ENCODE data around the gene CRP. TPM values are rescaled to one million over a fixed set of nuclear protein-coding genes. Genes with fewer than 3 reads are reported as not detected.

Gene CRP
- total and polyA plus RNA-seq, 2 of the 4 experiments (the other 2 are of a cell fraction): not detected

DNA sequence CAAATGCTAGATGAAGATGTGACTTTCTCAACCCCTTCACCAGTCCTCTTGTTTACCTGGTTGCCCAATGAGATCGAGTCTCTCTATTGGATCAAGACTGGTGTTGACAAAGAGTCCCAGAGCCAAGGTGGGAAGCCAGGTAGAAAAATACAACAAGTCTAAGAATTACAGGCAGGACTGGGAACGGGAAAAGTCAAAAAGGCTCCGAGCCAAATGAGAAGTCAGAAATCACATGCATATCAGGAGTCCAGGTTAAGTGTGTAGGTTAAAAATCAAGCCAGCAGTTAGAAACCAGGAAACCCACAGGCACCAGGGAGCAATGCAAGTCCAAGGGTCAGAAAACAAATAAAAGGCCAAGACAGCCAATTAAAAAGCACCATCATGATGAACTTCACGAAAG is 39.0 kb upstream of the CRP start:
- H3K9ac ChIP-seq (ENCODE audit: low read depth, low read length): no peak overlapping the region
- no peak overlapping the region for H3K56ac ChIP-seq (ENCODE audit: extremely low read depth, insufficient read depth, low read length)
- H3K23ac ChIP-seq (ENCODE audit: low read depth, low read length): no peak overlapping the region
- H4K8ac ChIP-seq (ENCODE audit: low read depth in 2 of 2, low read length in 2 of 2): no peak overlapping the region
- no peak for DNase-seq
- no peak overlapping the region for H3K4me3 ChIP-seq (ENCODE audit: insufficient read depth, low read depth, low read length)
- no peaks in the 10 kb centered on the region for H4K20me1 ChIP-seq (ENCODE audit: insufficient read depth, low read length)
- no peaks in the 10 kb centered on the region for H3K9me1 ChIP-seq (ENCODE audit: insufficient read depth, low read length)
- no peaks in the 10 kb centered on the region for H3K36me3 ChIP-seq (ENCODE audit: control insufficient read depth, insufficient read depth, low read length)
- no peak overlapping the region for H3K14ac ChIP-seq (replicated peaks; ENCODE audit: low read depth, low read length)
- H2BK120ac ChIP-seq (ENCODE audit: low read depth, low read length): no peak overlapping the region
- no peak overlapping the region for H3K4ac ChIP-seq (ENCODE audit: low read depth, low read length)
- no peak overlapping the region for H2AK5ac ChIP-seq (ENCODE audit: low read depth, low read length)
- H3K4me1 ChIP-seq (ENCODE audit: control insufficient read depth, insufficient read depth, low read length): no peaks in the 10 kb centered on the region
- H3K27me3 ChIP-seq (ENCODE audit: control insufficient read depth, insufficient read depth, low read length): no peaks in the 10 kb centered on the region; the same call in 1 of the 2 replicates
- no peak overlapping the region for H2BK15ac ChIP-seq (ENCODE audit: low read depth, low read length)
- ChIA-PET CTCF (no interaction called here), POLR2A (ENCODE audit: unreplicated experiment) (no interaction called here)
- BruUV-seq (replicated peaks): no TSS peak
- no peak overlapping the region for H2AFZ ChIP-seq (replicated peaks; ENCODE audit: low read length, poor library complexity)
- WGBS, 2 experiments (ENCODE audit: extremely low coverage in 2 of 2, insufficient read length in 1 of 2): 82% methylated on average over 2 of the region's 4 CpGs; no CpG with 5 or more reads in 1 of the 2 experiments
- no peak overlapping the region for H4K5ac ChIP-seq (ENCODE audit: low read depth, low read length)
- H2AK9ac ChIP-seq (replicated peaks; ENCODE audit: low read depth, low read length, poor library complexity): no peak overlapping the region
- intact Hi-C loops (cut with micrococcal nuclease) (no loop called here), dilution Hi-C loops (cut with HindIII; ENCODE audit: low sequenced_read_pairs, unreplicated experiment) (no loop called here), in situ Hi-C loops (cut with MboI; ENCODE audit: low sequenced_read_pairs) (no loop called here)
- H3K18ac ChIP-seq (ENCODE audit: low read depth, low read length): no peak overlapping the region
- no peak for TF ChIP-seq CHD1 (IDR thresholded peaks at IDR 0.05; ENCODE audit: low read depth, low read length)
- no peak overlapping the region for H4K91ac ChIP-seq (ENCODE audit: insufficient read depth, low read depth, low read length)
- H3K27ac ChIP-seq (ENCODE audit: insufficient read depth, low read length): no peak overlapping the region
- no peak overlapping the region for H2BK20ac ChIP-seq (ENCODE audit: low read depth, low read length)
- no peaks in the 10 kb centered on the region for H3K9me3 ChIP-seq (ENCODE audit: control insufficient read depth, insufficient read depth, low read length)
- H3K4me2 ChIP-seq (ENCODE audit: low read depth, low read length): no peak overlapping the region
- H3K79me1 ChIP-seq (ENCODE audit: low read depth in 1 of 2, low read length in 2 of 2): no peaks in the 10 kb centered on the region
- no peak for ATAC-seq (ENCODE audit: low read depth)
- H2BK5ac ChIP-seq (ENCODE audit: low read depth, low read length, poor library complexity, severe bottlenecking): no peak overlapping the region

Measured in IMR-90 (cell line).